Stomach (tissue), 9 donors: ENCODE results near the gene NEDD1. TPM values are rescaled to one million over a fixed set of nuclear protein-coding genes. Genes with fewer than 3 reads are reported as not detected.

Experiments
- DNase-seq, 2 donors: peaks; one replicate each; pipeline versions ENCODE4 v3.0.0 to v3.0.0-alpha.2; 2013 to 2019
- H3K27ac ChIP-seq, 5 donors: fragments of 200-600 bp in 4 of 5; sonication (generic) in 4 of 5; one replicate each; pipeline ENCODE4 v1.5.1; 2013 to 2019; ENCODE audit warnings: mild to moderate bottlenecking in 1 of 5, moderate library complexity in 1 of 5
- H3K27me3 ChIP-seq, 3 donors: fragments of 200-600 bp; sonication (generic); one replicate each; pipeline ENCODE4 v1.5.1; 2017 to 2019; ENCODE audit warnings: mixed run types in 1 of 3
- H3K36me3 ChIP-seq, 4 donors: fragments of 200-600 bp; sonication (generic); 1 replicate in 3 of 4; 2 replicates in 1 of 4; pipeline ENCODE4 v1.5.1; 2016 to 2019
- H3K4me1 ChIP-seq, 4 donors: fragments of 200-600 bp; sonication (generic); one replicate each; pipeline ENCODE4 v1.5.1; 2016 to 2019
- H3K4me3 ChIP-seq, 4 donors: fragments of 200-600 bp; sonication (generic) in 3 of 4; one replicate each; pipeline ENCODE4 v1.5.1; 2016 to 2019; ENCODE audit warnings: mild to moderate bottlenecking in 1 of 4
- H3K9me3 ChIP-seq, 4 donors: fragments of 200-600 bp; sonication (generic); one replicate each; pipeline ENCODE4 v1.5.1; 2016 to 2019
- CTCF ChIP-seq, 7 experiments: fragments of 450-650 bp in 4 of 7; fragments of 200-600 bp in 3 of 7; sonication (generic) in 3 of 7; IDR thresholded peaks; one replicate each; pipeline ENCODE4 v1.5.1; 2016 to 2019; ENCODE audit warnings: antibody characterized with exemption in 7 of 7, control low read depth in 2 of 7, mild to moderate bottlenecking in 1 of 7
- EP300 ChIP-seq: sonication (generic); formaldehyde crosslinking; IDR thresholded peaks from one replicate; pipeline ENCODE4 v1.6.1; 2017; ENCODE audit warnings: antibody characterized with exemption
- POLR2A ChIP-seq, 4 donors: fragments of 450-650 bp; IDR thresholded peaks; one replicate each; pipeline ENCODE4 v1.6.1; 2016; ENCODE audit warnings: antibody characterized with exemption in 4 of 4, control low read depth in 2 of 4, mild to moderate bottlenecking in 1 of 4, moderate library complexity in 1 of 4
- POLR2AphosphoS5 ChIP-seq, 3 donors: sonication (generic); formaldehyde crosslinking; IDR thresholded peaks; one replicate each; pipeline ENCODE4 v1.6.1; 2016; ENCODE audit warnings: antibody characterized with exemption in 3 of 3
- WGBS, 5 donors: extraction: QIAGEN DNeasy Blood & Tissue Kit in 3 of 5; methylation state at CpG; one replicate each; pipeline versions ENCODE4 v1.1.5 to v1.1.7; 2013 to 2018; 5-methylcytosine and 5-hydroxymethylcytosine counted together
- intact Hi-C: fragments of 100-400 bp; cut with DNase I; formaldehyde crosslinking; loops from one replicate; pipeline ENCODE4 v1.15.1; 2023; ENCODE audit warnings: low total_unique reads
- polyA plus RNA-seq, 3 donors: library from polyadenylated mRNA; stranded (reverse); fragments of 200-250 nt; gene quantifications; one replicate each; pipeline ENCODE4 v1.2.3, GENCODE V29; 2013
- small RNA-seq, 4 donors: library from RNA; depleted of rRNA; stranded (forward); fragments of <200 nt; gene quantifications; one replicate each; pipeline ENCODE3, GENCODE V24; 2016
- total RNA-seq, 5 donors: library from RNA; depleted of rRNA; stranded (reverse); fragments of >200 nt; gene quantifications; one replicate each; pipeline versions ENCODE4 v1.1.0 to v1.2.3, GENCODE V29; 2014 to 2016
- donor health status: healthy with polysubstance abuse.
- donor health status: Bipolar disorder and iron deficiency.
- donor health status: healthy.

NEDD1 gene
- total and polyA plus RNA-seq, 8 donors: 2.9 to 81.7 (median 7.8) TPM

GRCh38 chr12:96997797-96998484, 90.9 kb downstream of the NEDD1 start:
- WGBS, 5 donors: 83 to 89% (median 86%) methylated on average over 7 of the region's 7 CpGs
- Histone ChIP-seq H3K27ac (no peak overlapping the region), H3K4me1 (no peaks in the 10 kb centered on the region), H3K27me3 (peaks cover 0 to 12% (median 0%) of the 10 kb centered on the region in 3 donors), H3K36me3 (no peaks in the 10 kb centered on the region), H3K4me3 (no peak overlapping the region), H3K9me3 (no peaks in the 10 kb centered on the region)
- intact Hi-C loops: no loop called here
- TF ChIP-seq CTCF (IDR thresholded peaks at IDR 0.05): no peak
- TF ChIP-seq POLR2AphosphoS5 (IDR thresholded peaks at IDR 0.05): no peak
- TF ChIP-seq POLR2A (IDR thresholded peaks at IDR 0.05): no peak
- no peak for DNase-seq

GRCh38 chr12:97003276-97003675, 96.2 kb downstream of the NEDD1 start:
- no peak overlapping the region for H3K27ac ChIP-seq
- H3K4me1 ChIP-seq: no peaks in the 10 kb centered on the region
- no peaks in the 10 kb centered on the region for H3K9me3 ChIP-seq
- no peak for DNase-seq
- intact Hi-C loops: no loop called here
- H3K36me3 ChIP-seq: no peaks in the 10 kb centered on the region
- 81 to 91% (median 88%) methylated on average over 8 of the region's 8 CpGs for WGBS, 5 donors
- no peaks in the 10 kb centered on the region for H3K27me3 ChIP-seq
- TF ChIP-seq CTCF (IDR thresholded peaks at IDR 0.05) (no peak), POLR2AphosphoS5 (IDR thresholded peaks at IDR 0.05) (no peak), EP300 (no peak), POLR2A (IDR thresholded peaks at IDR 0.05) (no peak)
- no peak overlapping the region for H3K4me3 ChIP-seq

Small RNAs within 50 kb of the gene (small RNA-seq; reads per million reads assigned to genes)
- 0 reads per million in 4 donors for gene RF00019
